Measurements from ENCODE around the gene SGIP1. TPM values are rescaled to one million over a fixed set of nuclear protein-coding genes. Genes with fewer than 3 reads are reported as not detected.

The SGIP1 gene
- total RNA-seq, 1 experiment from 2014 or later: 1.6 TPM

DNA sequence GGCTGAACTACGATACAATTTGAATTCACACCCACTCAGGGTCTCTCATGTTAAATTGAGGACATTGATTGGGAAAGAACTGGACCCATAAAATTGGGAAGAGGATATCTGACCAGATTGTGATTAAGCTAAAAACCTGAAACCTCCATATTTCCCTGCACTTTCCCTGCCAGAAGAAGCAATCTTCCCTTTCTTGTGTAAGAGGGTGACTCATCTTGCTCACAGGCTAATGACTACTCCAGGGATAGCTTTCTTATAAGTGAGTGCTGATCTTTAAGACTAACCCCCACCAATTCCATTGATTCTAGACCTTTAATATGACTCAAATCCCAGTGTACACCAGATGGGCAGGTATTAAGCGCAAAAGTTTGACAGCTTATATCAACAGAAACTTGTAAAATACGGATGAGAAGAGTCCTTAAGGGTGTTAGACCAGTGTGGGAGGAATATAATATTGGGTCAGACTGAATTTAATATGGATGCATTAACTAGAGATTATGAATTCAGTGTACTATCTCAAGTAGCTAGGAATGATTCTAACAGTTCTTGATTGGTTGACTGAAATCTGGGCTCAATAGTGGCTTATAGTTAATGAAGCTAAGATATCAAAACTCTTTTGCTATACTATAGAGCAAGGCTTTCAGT, 12.1 kb upstream of the SGIP1 start:
- Histone ChIP-seq H3K27me3 (replicated peaks; ENCODE audit: insufficient read depth, low read depth, low read length, poor library complexity) (no peaks in the 10 kb centered on the region), H3K4me1 (ENCODE audit: insufficient read depth, low read length, poor library complexity, severe bottlenecking) (no peaks in the 10 kb centered on the region), H3K27ac (ENCODE audit: low read depth, low read length, poor library complexity, severe bottlenecking) (no peak overlapping the region), H3K9me3 (ENCODE audit: low read depth, low read length, poor library complexity, severe bottlenecking) (no peaks in the 10 kb centered on the region), H3K36me3 (ENCODE audit: insufficient read depth, low read length, poor library complexity, severe bottlenecking) (no peaks in the 10 kb centered on the region), H3K4me3 (ENCODE audit: low read depth, low read length, poor library complexity, severe bottlenecking) (no peak overlapping the region)
- CTCF ChIA-PET: no interaction called here
- DNase-seq (ENCODE audit: low spot score): peak; percentile 39
- intact Hi-C loops (cut with micrococcal nuclease; ENCODE audit: unreplicated experiment): no loop called here
- no TSS peak for BruUV-seq (replicated peaks)
- POLR2A ChIA-PET (ENCODE audit: low non-redundant PET): no interaction called here
- TF ChIP-seq, protein P1, sequence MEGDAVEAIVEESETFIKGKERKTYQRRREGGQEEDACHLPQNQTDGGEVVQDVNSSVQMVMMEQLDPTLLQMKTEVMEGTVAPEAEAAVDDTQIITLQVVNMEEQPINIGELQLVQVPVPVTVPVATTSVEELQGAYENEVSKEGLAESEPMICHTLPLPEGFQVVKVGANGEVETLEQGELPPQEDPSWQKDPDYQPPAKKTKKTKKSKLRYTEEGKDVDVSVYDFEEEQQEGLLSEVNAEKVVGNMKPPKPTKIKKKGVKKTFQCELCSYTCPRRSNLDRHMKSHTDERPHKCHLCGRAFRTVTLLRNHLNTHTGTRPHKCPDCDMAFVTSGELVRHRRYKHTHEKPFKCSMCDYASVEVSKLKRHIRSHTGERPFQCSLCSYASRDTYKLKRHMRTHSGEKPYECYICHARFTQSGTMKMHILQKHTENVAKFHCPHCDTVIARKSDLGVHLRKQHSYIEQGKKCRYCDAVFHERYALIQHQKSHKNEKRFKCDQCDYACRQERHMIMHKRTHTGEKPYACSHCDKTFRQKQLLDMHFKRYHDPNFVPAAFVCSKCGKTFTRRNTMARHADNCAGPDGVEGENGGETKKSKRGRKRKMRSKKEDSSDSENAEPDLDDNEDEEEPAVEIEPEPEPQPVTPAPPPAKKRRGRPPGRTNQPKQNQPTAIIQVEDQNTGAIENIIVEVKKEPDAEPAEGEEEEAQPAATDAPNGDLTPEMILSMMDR (conservative IDR thresholded peaks at IDR 0.05; ENCODE audit: low read depth, low read length): no peak
- TF ChIP-seq EZH2 (IDR thresholded peaks at IDR 0.05; ENCODE audit: borderline replicate concordance, low read depth, low read length, poor library complexity, severe bottlenecking): no peak

DNA sequence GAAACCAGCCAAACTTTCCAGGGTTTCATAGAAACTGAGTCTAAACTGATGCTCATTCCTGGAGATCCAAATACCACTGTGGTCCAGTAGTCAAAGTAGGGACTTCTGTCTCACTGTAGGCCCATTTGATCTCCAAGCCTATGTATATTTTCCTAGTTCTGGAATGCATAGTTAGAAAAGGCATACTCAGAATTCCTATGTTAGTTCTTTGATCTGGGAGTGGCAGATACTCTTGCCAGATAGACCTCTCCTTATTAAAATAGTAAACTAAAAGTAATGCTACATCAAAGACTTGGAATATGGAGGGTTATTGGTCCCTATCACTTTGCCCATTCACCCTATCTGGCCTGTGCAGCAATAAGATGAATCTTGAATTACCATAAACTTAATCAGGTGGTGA, 10.4 kb upstream of the SGIP1 start:
- ChIA-PET POLR2A (ENCODE audit: low non-redundant PET) (no interaction called here), CTCF (no interaction called here)
- DNase-seq (ENCODE audit: low spot score): no peak
- intact Hi-C loops (cut with micrococcal nuclease; ENCODE audit: unreplicated experiment): no loop called here
- Histone ChIP-seq H3K4me3 (ENCODE audit: low read depth, low read length, poor library complexity, severe bottlenecking) (no peak overlapping the region), H3K27me3 (replicated peaks; ENCODE audit: insufficient read depth, low read depth, low read length, poor library complexity) (no peaks in the 10 kb centered on the region), H3K27ac (ENCODE audit: low read depth, low read length, poor library complexity, severe bottlenecking) (no peak overlapping the region), H3K4me1 (ENCODE audit: insufficient read depth, low read length, poor library complexity, severe bottlenecking) (no peaks in the 10 kb centered on the region), H3K36me3 (ENCODE audit: insufficient read depth, low read length, poor library complexity, severe bottlenecking) (no peaks in the 10 kb centered on the region), H3K9me3 (ENCODE audit: low read depth, low read length, poor library complexity, severe bottlenecking) (no peaks in the 10 kb centered on the region)
- no peak for TF ChIP-seq EZH2 (IDR thresholded peaks at IDR 0.05; ENCODE audit: borderline replicate concordance, low read depth, low read length, poor library complexity, severe bottlenecking)
- TF ChIP-seq, protein P1 (conservative IDR thresholded peaks at IDR 0.05; ENCODE audit: low read depth, low read length): no peak
- no TSS peak for BruUV-seq (replicated peaks)

DNA sequence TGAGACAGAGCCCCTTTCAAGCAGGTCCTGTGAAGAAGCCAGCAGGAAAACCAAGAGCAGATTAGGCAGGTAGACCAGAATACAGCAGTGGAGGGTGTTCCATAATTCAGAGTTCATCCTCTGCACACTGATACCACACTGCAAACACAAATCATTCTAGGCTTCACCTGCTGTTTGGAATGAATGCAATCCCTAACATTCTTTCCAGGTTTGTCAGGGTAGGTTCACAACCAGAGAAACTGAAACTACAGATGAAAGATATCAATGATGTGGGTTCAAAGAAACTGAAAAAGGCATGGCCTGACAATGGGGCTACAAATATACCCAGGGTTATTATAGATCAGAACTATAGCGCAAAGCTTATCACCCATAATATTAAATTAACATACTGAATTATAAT, 8.9 kb upstream of the SGIP1 start:
- no peak for TF ChIP-seq EZH2 (IDR thresholded peaks at IDR 0.05; ENCODE audit: borderline replicate concordance, low read depth, low read length, poor library complexity, severe bottlenecking)
- TF ChIP-seq, protein P1 (conservative IDR thresholded peaks at IDR 0.05; ENCODE audit: low read depth, low read length): no peak
- CTCF ChIA-PET: no interaction called here
- DNase-seq (ENCODE audit: low spot score): no peak
- Histone ChIP-seq H3K27me3 (replicated peaks; ENCODE audit: insufficient read depth, low read depth, low read length, poor library complexity) (no peaks in the 10 kb centered on the region), H3K4me1 (ENCODE audit: insufficient read depth, low read length, poor library complexity, severe bottlenecking) (no peaks in the 10 kb centered on the region), H3K9me3 (ENCODE audit: low read depth, low read length, poor library complexity, severe bottlenecking) (no peaks in the 10 kb centered on the region), H3K27ac (ENCODE audit: low read depth, low read length, poor library complexity, severe bottlenecking) (no peak overlapping the region), H3K36me3 (ENCODE audit: insufficient read depth, low read length, poor library complexity, severe bottlenecking) (no peaks in the 10 kb centered on the region), H3K4me3 (ENCODE audit: low read depth, low read length, poor library complexity, severe bottlenecking) (no peak overlapping the region)
- POLR2A ChIA-PET (ENCODE audit: low non-redundant PET): no interaction called here
- BruUV-seq (replicated peaks): no TSS peak
- intact Hi-C loops (cut with micrococcal nuclease; ENCODE audit: unreplicated experiment): no loop called here
